ENCODE measurements around the gene C2CD4A. TPM values are rescaled to one million over a fixed set of nuclear protein-coding genes. Genes with fewer than 3 reads are reported as not detected.
A peak's percentile ranks its signal among the peaks of the same experiment; 100 is the strongest.

C2CD4A gene
- total and polyA plus RNA-seq, 10 of the 15 experiments (the other 5 are each of a cell fraction or from before 2014, with no cell fraction given) = not detected

DNA sequence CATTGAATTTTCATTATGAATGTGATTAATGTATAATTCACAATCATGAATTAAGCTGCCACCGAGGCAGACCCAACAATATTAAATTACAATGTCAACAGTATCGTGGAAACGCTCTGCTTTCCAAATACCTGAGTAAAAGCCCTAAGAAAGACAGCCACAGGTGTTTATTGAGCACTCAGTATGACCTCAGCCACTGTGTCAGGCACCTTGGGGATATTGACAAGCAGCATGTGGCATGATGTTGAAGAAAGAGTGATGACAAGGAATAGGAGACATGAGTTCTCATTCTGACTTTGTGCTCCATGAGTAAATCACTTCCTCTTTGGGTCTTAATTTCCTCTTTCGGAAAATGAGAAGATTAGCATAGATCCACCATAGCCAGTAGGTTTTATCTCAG is 12.8 kb downstream of the C2CD4A start:
- ChIA-PET POLR2A (interaction anchor here (0.7 kb wide), 1 partner anchor 18 kb away, joined by 3 read pairs; no protein-coding TSS in a partner anchor), SMC1A (ENCODE audit: uncharacterized antibody, unreplicated experiment) (interaction anchor here (1.0 kb wide), 1 partner anchor 10 kb away, joined by 3 read pairs; no protein-coding TSS in a partner anchor), CTCF (no interaction called here), RAD21 (ENCODE audit: unreplicated experiment) (no interaction called here)
- BruUV-seq (replicated peaks) = no TSS peak
- Histone ChIP-seq H3K79me2 (ENCODE audit: control insufficient read depth, insufficient read depth, low read length) (no peaks in the 10 kb centered on the region), H3K9ac (ENCODE audit: control insufficient read depth, insufficient read depth, low read length) (no peak overlapping the region), H3K36me3 (ENCODE audit: control insufficient read depth in 2 of 2, insufficient read depth in 2 of 2, low read length in 1 of 2) (no peaks in the 10 kb centered on the region), H3K4me2 (ENCODE audit: control insufficient read depth, insufficient read depth) (no peak overlapping the region), H3K9me3 (replicated peaks; ENCODE audit: control insufficient read depth, insufficient read depth, low read length) (no peaks in the 10 kb centered on the region), H3K4me3 (no peak overlapping the region), H2AFZ (ENCODE audit: control insufficient read depth, low read depth, low read length) (no peak overlapping the region), H3K27me3 (replicated peaks in 1 of 2; ENCODE audit: control insufficient read depth in 2 of 2, insufficient read depth in 2 of 2, low read length in 1 of 2) (0 out of 4 replicates have a peak, but pooled peaks cover 0 to 2% of the 10 kb centered on the region in 2 experiments), H4K20me1 (ENCODE audit: control insufficient read depth, insufficient read depth) (no peaks in the 10 kb centered on the region), H3K27ac (ENCODE audit: control insufficient read depth, insufficient read depth) (no peak overlapping the region), H3K4me1 (ENCODE audit: control insufficient read depth, insufficient read depth, low read length) (no peaks in the 10 kb centered on the region)
- ATAC-seq = no peak
- DNase-seq (ENCODE audit: low read depth, low spot score) = no peak
- in situ Hi-C loops (cut with MboI) = no loop called here
- intact Hi-C loops (cut with micrococcal nuclease; ENCODE audit: unreplicated experiment) = loop anchor here (10.0 kb wide), 1 partner anchor 225 kb away; no protein-coding TSS in a partner anchor
- TF ChIP-seq EZH2 (IDR thresholded peaks at IDR 0.05; ENCODE audit: borderline replicate concordance, control insufficient read depth, low read depth, low read length) (no peak), SPI1 (IDR thresholded peaks at IDR 0.05; ENCODE audit: borderline replicate concordance, insufficient read depth, low read depth, low read length) (peak; percentile 25; the same call in 1 of the 2 replicates)
- peak; percentile 47 for FAIRE-seq
- 20% methylated on average over 4 of the region's 4 CpGs for WGBS (ENCODE audit: insufficient coverage, insufficient replicate concordance, low lambda C conversion rate, missing lambda C conversion rate)

DNA sequence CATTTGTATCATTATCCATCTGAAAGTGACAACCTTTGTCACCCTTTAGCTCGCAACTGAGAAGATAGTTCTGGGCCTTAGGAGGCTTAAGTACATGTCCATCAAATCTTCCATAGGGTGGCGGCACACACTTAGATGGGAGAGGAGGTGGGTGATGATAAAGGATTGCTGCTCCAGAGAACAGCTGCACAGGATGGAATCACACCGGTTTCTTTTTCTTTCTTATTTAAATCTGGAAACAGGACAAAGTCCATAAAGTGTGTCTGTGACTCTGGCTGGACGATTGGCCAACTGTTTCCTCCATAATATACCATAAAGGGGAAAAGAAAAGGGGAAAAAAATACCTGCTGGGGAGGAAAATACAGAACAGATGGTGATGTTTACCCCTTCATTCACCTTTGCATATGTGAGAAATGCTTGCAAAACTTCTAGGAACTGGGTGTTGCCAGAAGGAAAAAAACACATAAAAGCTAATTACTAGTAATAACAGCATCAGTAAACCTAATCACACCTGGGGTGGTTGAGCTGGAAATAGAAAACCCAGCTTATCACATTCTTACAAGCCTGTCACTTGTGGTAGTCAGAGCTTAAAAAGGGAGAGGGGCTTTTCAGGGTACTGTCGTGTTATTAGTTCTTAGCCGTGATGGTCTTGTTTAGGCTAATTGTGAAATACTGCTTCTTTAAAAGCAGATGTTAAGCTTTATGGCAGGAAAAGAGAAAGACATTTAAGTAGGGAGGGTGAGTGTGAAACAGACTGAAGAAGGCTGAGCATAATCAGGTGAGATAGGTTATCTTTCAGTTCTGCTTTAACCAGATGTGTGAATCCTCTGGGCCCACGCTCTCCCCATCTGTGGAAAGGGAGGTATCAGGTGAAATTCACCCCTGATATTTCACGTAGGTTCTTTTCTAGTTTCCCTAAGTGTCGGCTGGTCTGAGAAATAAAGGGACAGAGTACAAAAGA is 16.7 kb downstream of the C2CD4A start:
- 32% methylated on average over 9 of the region's 9 CpGs for WGBS (ENCODE audit: insufficient coverage, insufficient replicate concordance, low lambda C conversion rate, missing lambda C conversion rate)
- TF ChIP-seq EP300 (IDR thresholded peaks at IDR 0.05; ENCODE audit: borderline replicate concordance in 1 of 2, control insufficient read depth in 1 of 2, low read depth in 2 of 2, low read length in 2 of 2) = peak in 1 of 2 experiments; percentile 42; a peak in 1 of 4 replicates
- TF ChIP-seq, protein P1, sequence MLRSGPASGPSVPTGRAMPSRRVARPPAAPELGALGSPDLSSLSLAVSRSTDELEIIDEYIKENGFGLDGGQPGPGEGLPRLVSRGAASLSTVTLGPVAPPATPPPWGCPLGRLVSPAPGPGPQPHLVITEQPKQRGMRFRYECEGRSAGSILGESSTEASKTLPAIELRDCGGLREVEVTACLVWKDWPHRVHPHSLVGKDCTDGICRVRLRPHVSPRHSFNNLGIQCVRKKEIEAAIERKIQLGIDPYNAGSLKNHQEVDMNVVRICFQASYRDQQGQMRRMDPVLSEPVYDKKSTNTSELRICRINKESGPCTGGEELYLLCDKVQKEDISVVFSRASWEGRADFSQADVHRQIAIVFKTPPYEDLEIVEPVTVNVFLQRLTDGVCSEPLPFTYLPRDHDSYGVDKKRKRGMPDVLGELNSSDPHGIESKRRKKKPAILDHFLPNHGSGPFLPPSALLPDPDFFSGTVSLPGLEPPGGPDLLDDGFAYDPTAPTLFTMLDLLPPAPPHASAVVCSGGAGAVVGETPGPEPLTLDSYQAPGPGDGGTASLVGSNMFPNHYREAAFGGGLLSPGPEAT (IDR thresholded peaks at IDR 0.05; ENCODE audit: low read depth) = peak; percentile 46; the same call in 1 of the 2 replicates
- TF ChIP-seq MTA2 (IDR thresholded peaks at IDR 0.05; ENCODE audit: low read depth) = peak; percentile 63
- TF ChIP-seq POLR2A (IDR thresholded peaks at IDR 0.05; ENCODE audit: low read depth, low read length) = no peak
- TF ChIP-seq NFIC (IDR thresholded peaks at IDR 0.05; ENCODE audit: low read depth, low read length) = no peak
- peak; percentile 48 for TF ChIP-seq MEF2B (IDR thresholded peaks at IDR 0.05; ENCODE audit: partially characterized antibody, poor library complexity, severe bottlenecking)
- TF ChIP-seq SPI1 (IDR thresholded peaks at IDR 0.05; ENCODE audit: borderline replicate concordance, insufficient read depth, low read depth, low read length) = peak; percentile 25; the same call in 1 of the 2 replicates
- TF ChIP-seq DPF2 (IDR thresholded peaks at IDR 0.05) = no peak
- 0 out of 2 replicates have a peak, but pooled peaks have one; percentile 25 for TF ChIP-seq NR2F1 (conservative IDR thresholded peaks at IDR 0.05)
- Histone ChIP-seq H3K9ac (ENCODE audit: control insufficient read depth, insufficient read depth, low read length) (no peak overlapping the region), H3K27ac (ENCODE audit: control insufficient read depth, insufficient read depth) (no peak overlapping the region), H3K9me3 (replicated peaks; ENCODE audit: control insufficient read depth, insufficient read depth, low read length) (no peaks in the 10 kb centered on the region), H4K20me1 (ENCODE audit: control insufficient read depth, insufficient read depth) (no peaks in the 10 kb centered on the region), H3K4me2 (ENCODE audit: control insufficient read depth, insufficient read depth) (no peak overlapping the region), H3K4me1 (ENCODE audit: control insufficient read depth, insufficient read depth, low read length) (no peaks in the 10 kb centered on the region), H3K27me3 (replicated peaks in 1 of 2; ENCODE audit: control insufficient read depth in 2 of 2, insufficient read depth in 2 of 2, low read length in 1 of 2) (no peaks in the 10 kb centered on the region), H3K4me3 (no peak overlapping the region), H3K36me3 (ENCODE audit: control insufficient read depth in 2 of 2, insufficient read depth in 2 of 2, low read length in 1 of 2) (no peaks in the 10 kb centered on the region), H3K79me2 (ENCODE audit: control insufficient read depth, insufficient read depth, low read length) (no peaks in the 10 kb centered on the region), H2AFZ (ENCODE audit: control insufficient read depth, low read depth, low read length) (no peak overlapping the region)
- ChIA-PET SMC1A (ENCODE audit: uncharacterized antibody, unreplicated experiment) (interaction anchor here (0.7 to 2.1 kb wide), 4 partner anchors 8 to 15 kb away, joined by 3 to 5 read pairs (median 3); no protein-coding TSS in a partner anchor), RAD21 (ENCODE audit: unreplicated experiment) (interaction anchor here (0.6 kb wide), 1 partner anchor 1308 kb away, joined by 4 read pairs; no protein-coding TSS in a partner anchor), POLR2A (no interaction called here), CTCF (interaction anchor here (0.6 to 1.4 kb wide), 5 partner anchors 11 to 1498 kb away, joined by 3 to 5 read pairs (median 4); no protein-coding TSS in a partner anchor)
- FAIRE-seq (no peak), ATAC-seq (peak; percentile 44; the same call in 1 of the 3 replicates), DNase-seq (ENCODE audit: low read depth, low spot score) (no peak)
- intact Hi-C loops (cut with micrococcal nuclease; ENCODE audit: unreplicated experiment) (no loop called here), in situ Hi-C loops (cut with MboI) (no loop called here)
- BruUV-seq (replicated peaks) = no TSS peak

All from GM12878 (cell line).